Forelimb muscle (tissue), 1 donor: Measurements from ENCODE around the gene FOXP1. TPM values are rescaled to one million over a fixed set of nuclear protein-coding genes. Genes with fewer than 3 reads are reported as not detected.

ENCODE experiments used
- DNase-seq: peaks from one replicate; pipeline ENCODE4 v3.0.0-alpha.2; 2013; ENCODE audit warnings: low read depth
- polyA plus RNA-seq: library from polyadenylated mRNA; unstranded; fragments of 120-200 nt; gene quantifications from one replicate; pipeline ENCODE4 v1.2.1, GENCODE V29; 2013; ENCODE audit not compliant: insufficient read length

FOXP1 gene
- polyA plus RNA-seq, 1 donor = 15.8 TPM

- DNase-seq = no peak
These were observed 74.5 kb downstream of the FOXP1 start for GRCh38 chr3:71509066-71509465.

- no peak for DNase-seq
These were observed 77.7 kb downstream of the FOXP1 start for GRCh38 chr3:71505767-71506350.

GRCh38 chr3:71504250-71505036 is 79.1 kb downstream of the FOXP1 start:
- no peak for DNase-seq

GRCh38 chr3:71503525-71504249 is 79.8 kb downstream of the FOXP1 start:
- no peak for DNase-seq

GRCh38 chr3:71502066-71502625 is 81.4 kb downstream of the FOXP1 start:
- DNase-seq = no peak

- DNase-seq = no peak
These were observed 82.8 kb downstream of the FOXP1 start for GRCh38 chr3:71500696-71501095.

GRCh38 chr3:71499227-71499876 is 84.2 kb downstream of the FOXP1 start:
- no peak for DNase-seq

GRCh38 chr3:71498543-71498942 is 85.0 kb downstream of the FOXP1 start:
- no peak for DNase-seq

- DNase-seq = no peak
These were observed 85.5 kb downstream of the FOXP1 start for GRCh38 chr3:71497971-71498444.

- DNase-seq = no peak
These were observed 86.1 kb downstream of the FOXP1 start for GRCh38 chr3:71497367-71497897.

GRCh38 chr3:71495708-71496472 is 87.6 kb downstream of the FOXP1 start:
- no peak for DNase-seq

- no peak for DNase-seq
These were observed 89.3 kb downstream of the FOXP1 start for GRCh38 chr3:71494212-71494611.

- no peak for DNase-seq
These were observed 90.4 kb downstream of the FOXP1 start for GRCh38 chr3:71492974-71493771.

GRCh38 chr3:71492566-71492965 is 91.0 kb downstream of the FOXP1 start:
- no peak for DNase-seq

GRCh38 chr3:71491154-71491752 is 92.3 kb downstream of the FOXP1 start:
- DNase-seq = no peak

GRCh38 chr3:71490692-71491091 is 92.8 kb downstream of the FOXP1 start:
- no peak for DNase-seq

GRCh38 chr3:71489315-71489761 is 94.2 kb downstream of the FOXP1 start:
- DNase-seq = no peak

GRCh38 chr3:71488882-71489281 is 94.6 kb downstream of the FOXP1 start:
- no peak for DNase-seq

- DNase-seq = no peak
These were observed 95.1 kb downstream of the FOXP1 start for GRCh38 chr3:71488391-71488809.
